SH-SY5Y (cell line): ENCODE results near the gene WWOX.

ENCODE experiments used
- GATA2 ChIP-seq: IDR thresholded peaks from 2 replicates; pipeline ENCODE4 v1.6.1; 2011; ENCODE audit warnings: mild to moderate bottlenecking, low read depth, low read length
- GATA3 ChIP-seq: IDR thresholded peaks from 2 replicates; pipeline ENCODE4 v1.6.1; 2011; ENCODE audit warnings: low read depth, mild to moderate bottlenecking, low read length, moderate library complexity

GRCh38 chr16:78321620-78322360 lies 222.3 kb downstream of the WWOX start:
- TF ChIP-seq GATA2 (no peak), GATA3 (no peak)
